Smooth muscle cell (in vitro differentiated cells): ENCODE results near the gene THAP11. TPM values are rescaled to one million over a fixed set of nuclear protein-coding genes. Genes with fewer than 3 reads are reported as not detected.

ENCODE experiments used
- DNase-seq: peaks from one replicate; lab custom pipeline; 2025; ENCODE audit not compliant: unreplicated experiment; lab: John Stamatoyannopoulos, UW
- H2AFZ ChIP-seq: fragments of 200-600 bp; sonication (generic); 2 replicates; pipeline ENCODE4 v1.6.0; 2016; ENCODE audit warnings: antibody characterized with exemption, low read depth, mild to moderate bottlenecking
- H3F3A ChIP-seq: fragments of 200-600 bp; sonication (generic); 2 replicates; pipeline ENCODE4 v1.6.0; 2017; ENCODE audit warnings: antibody characterized with exemption, low read depth
- H3K27ac ChIP-seq: fragments of 200-600 bp; sonication (generic); 2 replicates; pipeline ENCODE4 v1.5.1; 2016; ENCODE audit warnings: low read depth, mild to moderate bottlenecking
- H3K27me3 ChIP-seq: fragments of 200-600 bp; sonication (generic); 2 replicates; pipeline ENCODE4 v1.6.1; 2016; ENCODE audit warnings: low read depth, mild to moderate bottlenecking
- H3K36me3 ChIP-seq: fragments of 200-600 bp; sonication (generic); 2 replicates; pipeline ENCODE4 v1.5.1; 2016; ENCODE audit warnings: low read depth
- H3K4me1 ChIP-seq: fragments of 200-600 bp; sonication (generic); 2 replicates; pipeline ENCODE4 v1.5.1; 2016; ENCODE audit warnings: low read depth
- H3K4me2 ChIP-seq: fragments of 200-600 bp; sonication (generic); 2 replicates; pipeline ENCODE4 v1.6.0; 2016; ENCODE audit warnings: mild to moderate bottlenecking
- H3K4me3 ChIP-seq: fragments of 200-600 bp; sonication (generic); 2 replicates; pipeline ENCODE4 v1.5.1; 2016; ENCODE audit warnings: mild to moderate bottlenecking
- H3K79me2 ChIP-seq: fragments of 200-600 bp; sonication (generic); 2 replicates; pipeline ENCODE4 v1.6.0; 2016; ENCODE audit warnings: low read depth, mild to moderate bottlenecking
- H3K9ac ChIP-seq: fragments of 200-600 bp; sonication (generic); 2 replicates; pipeline ENCODE4 v1.6.0; 2016; ENCODE audit warnings: low read depth
- H3K9me3 ChIP-seq: fragments of 200-600 bp; sonication (generic); replicated peaks from 2 replicates; pipeline ENCODE4 v1.5.1; 2016; ENCODE audit warnings: low read depth
- H4K20me1 ChIP-seq: fragments of 200-600 bp; sonication (generic); 2 replicates; pipeline ENCODE4 v1.6.0; 2016; ENCODE audit warnings: low read depth
- WGBS: methylation state at CpG from one replicate; pipeline ENCODE4 v1.1.7; 2016; ENCODE audit warnings: low lambda C conversion rate; 5-methylcytosine and 5-hydroxymethylcytosine counted together
- polyA plus RNA-seq: library from polyadenylated mRNA; unstranded; fragments of >200 nt; fragmentation: Nextera tagmentation; extraction: Ambion mirVana; gene quantifications from 2 replicates; pipeline ENCODE4 v1.2.1, GENCODE V29; 2016
- total RNA-seq: library from RNA; depleted of rRNA; stranded (reverse); fragments of >200 nt; gene quantifications from 2 replicates; pipeline ENCODE4 v1.2.3, GENCODE V29; 2014
- TF ChIP-seq, protein P1 (sequence below): fragments of 200-600 bp; sonication (generic); IDR thresholded peaks from 2 replicates; pipeline ENCODE4 v1.5.1; 2017; ENCODE audit warnings: borderline replicate concordance, mild to moderate bottlenecking, antibody characterized with exemption; ENCODE audit not compliant: insufficient read depth, poor library complexity, severe bottlenecking

THAP11 gene
- total and polyA plus RNA-seq, 2 experiments from 2014 or later = 23.0 to 38.3 TPM

DNA sequence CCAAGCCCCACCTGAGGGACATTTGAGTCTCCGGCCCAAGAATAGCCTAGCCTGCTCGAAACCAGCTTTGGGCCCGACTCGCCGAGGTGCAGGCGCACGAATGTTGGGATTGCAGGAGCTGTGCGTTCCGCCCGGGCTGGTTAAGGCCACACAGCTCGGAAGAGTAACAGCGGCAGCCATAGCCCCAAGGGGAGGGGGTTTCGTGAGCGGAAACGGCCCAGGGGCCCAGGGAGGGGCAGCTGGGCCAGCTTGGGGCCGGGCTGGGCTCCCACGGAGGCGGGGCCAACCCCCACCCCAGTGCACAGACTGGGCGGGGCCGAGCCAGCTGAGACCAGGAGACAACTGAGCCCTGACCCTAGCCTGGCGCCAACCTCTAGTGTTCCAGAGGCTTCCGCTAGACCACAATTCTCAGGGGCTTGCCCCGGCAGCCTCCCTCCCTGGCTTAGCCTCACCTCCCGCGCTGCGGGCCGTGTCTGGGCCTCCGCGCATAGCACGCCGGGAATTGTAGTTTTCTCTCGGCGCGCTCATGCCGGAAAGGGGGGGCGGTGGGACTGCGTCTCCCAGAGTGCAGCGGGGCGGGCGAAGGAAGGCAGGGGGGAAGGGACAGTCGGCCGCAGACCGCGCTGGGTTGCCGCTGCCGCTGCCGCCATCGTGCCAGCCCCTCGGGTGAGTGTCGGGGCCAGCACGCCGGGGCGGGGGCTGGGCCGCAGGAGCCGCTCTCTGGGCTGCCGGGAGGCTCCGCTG lies 4.4 kb downstream of the THAP11 start, which contains the start of gene NUTF2:
Gene NUTF2, plus strand, starts transcription at position 614 of the 744 bp plus-strand sequence. CDS start 18,198 bp downstream, outside the sequence.
- Histone ChIP-seq H3K9ac (peak within 1 kb of the TSS; percentile 99), H3K4me1 (peaks cover 41% of the 10 kb centered on the region), H4K20me1 (peaks cover 53% of the 10 kb centered on the region), H2AFZ (peak within 1 kb of the TSS; percentile 64), H3K27me3 (no peaks in the 10 kb centered on the region), H3K4me2 (peak within 1 kb of the TSS; percentile 94), H3K79me2 (peaks cover 74% of the 10 kb centered on the region), H3F3A (peaks cover 28% of the 10 kb centered on the region), H3K9me3 (no peaks in the 10 kb centered on the region), H3K36me3 (no peaks in the 10 kb centered on the region), H3K4me3 (peak within 1 kb of the TSS; percentile 98), H3K27ac (peak within 1 kb of the TSS; percentile 98)
- under 1% methylated on average over 41 of the region's 57 CpGs for WGBS
- DNase-seq = peak; percentile 92
- TF ChIP-seq, protein P1, sequence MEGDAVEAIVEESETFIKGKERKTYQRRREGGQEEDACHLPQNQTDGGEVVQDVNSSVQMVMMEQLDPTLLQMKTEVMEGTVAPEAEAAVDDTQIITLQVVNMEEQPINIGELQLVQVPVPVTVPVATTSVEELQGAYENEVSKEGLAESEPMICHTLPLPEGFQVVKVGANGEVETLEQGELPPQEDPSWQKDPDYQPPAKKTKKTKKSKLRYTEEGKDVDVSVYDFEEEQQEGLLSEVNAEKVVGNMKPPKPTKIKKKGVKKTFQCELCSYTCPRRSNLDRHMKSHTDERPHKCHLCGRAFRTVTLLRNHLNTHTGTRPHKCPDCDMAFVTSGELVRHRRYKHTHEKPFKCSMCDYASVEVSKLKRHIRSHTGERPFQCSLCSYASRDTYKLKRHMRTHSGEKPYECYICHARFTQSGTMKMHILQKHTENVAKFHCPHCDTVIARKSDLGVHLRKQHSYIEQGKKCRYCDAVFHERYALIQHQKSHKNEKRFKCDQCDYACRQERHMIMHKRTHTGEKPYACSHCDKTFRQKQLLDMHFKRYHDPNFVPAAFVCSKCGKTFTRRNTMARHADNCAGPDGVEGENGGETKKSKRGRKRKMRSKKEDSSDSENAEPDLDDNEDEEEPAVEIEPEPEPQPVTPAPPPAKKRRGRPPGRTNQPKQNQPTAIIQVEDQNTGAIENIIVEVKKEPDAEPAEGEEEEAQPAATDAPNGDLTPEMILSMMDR = no peak

GRCh38 chr16:67847064-67847861 lies 5.1 kb downstream of the THAP11 start, which contains the start of gene CENPT:
Gene CENPT (minus strand): TSS chr16:67847693. CDS start chr16:67833859, 13,834 bp downstream.
- Histone ChIP-seq H4K20me1 (peaks cover 60% of the 10 kb centered on the region), H3K27me3 (no peaks in the 10 kb centered on the region), H2AFZ (peak within 1 kb of the TSS; percentile 64), H3K36me3 (no peaks in the 10 kb centered on the region), H3K4me1 (peaks cover 40% of the 10 kb centered on the region), H3K9me3 (no peaks in the 10 kb centered on the region), H3F3A (peaks cover 26% of the 10 kb centered on the region), H3K27ac (peak within 1 kb of the TSS; percentile 98), H3K4me2 (peak within 1 kb of the TSS; percentile 94), H3K79me2 (peaks cover 82% of the 10 kb centered on the region), H3K4me3 (peak within 1 kb of the TSS; percentile 98), H3K9ac (peak within 1 kb of the TSS; percentile 99)
- DNase-seq = no peak
- WGBS = under 1% methylated on average over 47 of the region's 62 CpGs
- TF ChIP-seq, protein P1 = no peak

DNA sequence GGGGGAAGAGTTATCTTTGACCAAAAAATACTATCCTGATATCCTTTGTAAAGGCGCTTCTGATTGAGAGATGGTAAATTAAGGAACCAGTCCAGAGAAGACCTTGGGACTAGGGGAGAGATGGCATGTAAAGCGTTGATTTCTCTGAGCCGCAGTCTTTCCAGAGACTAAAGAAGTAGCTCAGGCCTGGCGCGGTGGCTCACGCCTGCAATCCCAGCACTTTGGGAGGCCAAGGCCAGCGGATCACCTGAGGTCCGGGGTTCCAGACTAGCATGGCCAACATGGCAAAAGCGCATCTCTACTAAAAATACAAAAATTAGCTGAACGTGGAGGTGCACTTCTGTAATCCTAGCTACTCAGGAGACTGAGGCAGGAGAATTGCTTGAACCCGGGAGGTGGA lies 6.0 kb downstream of the THAP11 start:
- TF ChIP-seq, protein P1 = no peak
- Histone ChIP-seq H3K4me1 (peaks cover 36% of the 10 kb centered on the region), H3K36me3 (no peaks in the 10 kb centered on the region), H3K4me2 (peak overlapping the region; percentile 94), H3K27me3 (no peaks in the 10 kb centered on the region), H2AFZ (no peak overlapping the region), H4K20me1 (peaks cover 65% of the 10 kb centered on the region), H3K79me2 (peaks cover 91% of the 10 kb centered on the region), H3K27ac (peak overlapping the region; percentile 98), H3K4me3 (peak overlapping the region; percentile 98), H3K9me3 (no peaks in the 10 kb centered on the region), H3F3A (peaks cover 22% of the 10 kb centered on the region), H3K9ac (peak overlapping the region; percentile 99)
- DNase-seq = no peak
- WGBS = 92% methylated on average over 11 of the region's 11 CpGs
